GM19328 (cell line): ENCODE results near the gene LAMP1.
"Not testable (repeated sequence)": the region's sequence is repeated elsewhere in the genome, so short reads cannot be mapped to it uniquely, and the experiment has no call there.

Experiments
- ATAC-seq: cut with Tn5 transposase; IDR thresholded peaks from one replicate; pipeline ENCODE4 v1.9.1; 2021; ENCODE audit warnings: mild to moderate bottlenecking, moderate library complexity; ENCODE audit not compliant: unreplicated experiment

Gene LAMP1

DNA sequence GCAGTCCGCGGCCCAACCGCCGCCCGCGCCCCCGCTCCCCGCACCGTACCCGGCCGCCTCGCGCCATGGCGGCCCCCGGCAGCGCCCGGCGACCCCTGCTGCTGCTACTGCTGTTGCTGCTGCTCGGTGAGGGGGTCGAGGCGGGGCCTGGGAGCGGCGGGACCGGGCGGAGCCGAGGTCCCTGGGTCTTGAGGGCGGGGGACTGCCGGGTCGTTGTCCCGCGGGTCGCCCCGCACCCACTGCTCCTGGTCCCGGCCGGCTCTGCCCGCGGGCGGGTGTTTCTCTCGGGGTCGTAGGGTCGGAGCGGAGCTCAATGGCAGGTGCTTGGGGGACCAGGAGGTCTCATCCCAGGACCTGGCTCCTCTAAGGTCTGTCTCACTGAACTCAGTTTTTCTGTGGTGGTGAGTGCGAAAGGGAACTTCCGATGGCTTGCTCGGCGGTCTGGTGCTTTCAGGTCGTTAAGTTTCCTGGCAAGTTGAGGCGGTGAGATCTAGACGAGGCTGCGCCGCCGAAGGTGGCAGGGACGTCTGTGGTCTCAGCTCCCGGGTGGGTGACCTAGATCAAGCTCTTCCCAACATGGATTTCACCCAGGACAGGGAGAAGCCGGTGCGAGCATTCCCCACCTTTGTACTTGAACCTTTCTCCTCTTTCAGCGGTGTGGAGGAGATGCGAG is 467 bp downstream of the LAMP1 start:
- peak; percentile 35 for ATAC-seq

- ATAC-seq = no peak
Measured at GRCh38 chr13:113298043-113298945, 1.3 kb downstream of the LAMP1 start.

DNA sequence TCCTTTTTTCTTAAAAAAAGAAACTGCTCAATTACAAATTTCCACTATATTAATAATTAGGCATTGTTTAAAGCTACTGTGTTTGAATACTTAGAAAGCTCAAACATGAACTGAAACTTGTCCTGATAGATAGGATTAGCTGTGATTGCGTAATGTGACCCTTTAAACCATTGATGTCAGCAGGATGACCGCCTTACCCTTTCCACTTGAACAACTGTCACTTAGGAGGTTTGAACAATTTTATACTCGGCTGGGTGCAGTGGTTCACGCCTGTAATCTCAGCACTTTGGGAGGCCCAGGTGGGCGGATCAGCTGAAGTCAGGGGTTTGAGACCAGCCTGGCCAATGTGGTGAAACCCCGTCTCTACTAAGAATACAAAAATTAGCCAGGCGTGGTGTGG is 2.9 kb downstream of the LAMP1 start:
- no peak for ATAC-seq

GRCh38 chr13:113302986-113303385 is 5.9 kb downstream of the LAMP1 start:
- no peak for ATAC-seq

DNA sequence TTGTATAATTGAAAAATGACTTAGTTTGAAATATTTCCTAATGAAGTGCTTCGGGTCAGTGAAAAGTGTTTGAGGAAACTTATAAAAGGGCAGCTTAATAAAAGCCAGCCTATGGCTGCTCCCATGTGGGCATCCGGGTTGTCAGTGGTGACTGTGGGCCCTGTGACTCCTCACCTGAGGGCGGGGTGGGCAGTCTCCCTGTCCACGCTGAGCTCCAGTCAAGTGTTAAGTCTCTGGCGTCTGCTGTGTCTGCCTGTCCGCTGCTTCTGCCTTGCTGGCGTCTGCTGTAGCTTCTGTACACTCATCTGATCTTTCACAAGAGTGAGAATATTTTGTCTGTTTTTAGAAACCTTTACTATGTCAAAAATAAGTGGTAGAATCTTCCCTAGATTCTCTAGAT is 7.1 kb downstream of the LAMP1 start:
- no peak for ATAC-seq

GRCh38 chr13:113305208-113305607 is 8.2 kb downstream of the LAMP1 start:
- no peak for ATAC-seq

GRCh38 chr13:113307491-113307890 is 10.5 kb downstream of the LAMP1 start:
- no peak for ATAC-seq

GRCh38 chr13:113309473-113309872 is 12.4 kb downstream of the LAMP1 start:
- no peak for ATAC-seq

DNA sequence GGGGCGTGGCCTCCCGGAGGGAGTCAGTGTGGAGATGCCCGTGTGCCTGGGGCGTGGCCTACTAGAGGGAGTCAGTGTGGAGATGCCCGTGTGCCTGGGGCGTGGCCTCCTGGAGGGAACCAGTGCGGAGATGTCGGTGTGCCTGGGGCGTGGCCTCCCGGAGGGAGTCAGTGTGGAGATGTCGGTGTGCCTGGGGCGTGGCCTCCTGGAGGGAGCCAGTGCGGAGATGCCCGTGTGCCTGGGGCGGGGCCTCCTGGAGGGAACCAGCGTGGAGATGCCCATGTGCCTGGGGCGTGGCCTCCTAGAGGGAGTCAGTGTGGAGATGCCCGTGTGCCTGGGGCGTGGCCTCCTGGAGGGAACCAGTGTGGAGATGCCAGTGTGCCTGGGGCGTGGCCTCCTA is 17.1 kb downstream of the LAMP1 start:
- ATAC-seq = not testable (repeated sequence)

- not testable (repeated sequence) for ATAC-seq
Measured at GRCh38 chr13:113314895-113315470, 17.9 kb downstream of the LAMP1 start.

DNA sequence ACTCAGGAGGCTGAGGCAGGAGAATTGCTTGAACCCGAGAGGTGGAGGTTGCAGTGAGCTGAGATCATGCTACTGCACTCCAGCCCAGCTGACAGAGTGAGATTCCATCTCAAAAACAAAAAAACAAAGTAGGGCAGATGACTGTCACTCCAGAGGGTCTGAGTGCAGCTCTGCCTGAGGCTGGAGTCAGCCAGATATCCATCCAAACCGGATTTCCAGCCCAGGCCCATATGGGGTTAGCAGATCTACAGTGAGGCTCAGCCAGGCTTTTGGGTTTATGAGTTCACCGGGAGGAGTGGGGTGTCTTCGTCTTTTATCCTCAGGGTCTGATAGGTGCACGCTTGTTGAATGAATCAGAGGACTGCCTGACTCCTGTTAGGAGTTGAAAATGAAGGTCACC is 19.0 kb downstream of the LAMP1 start:
- ATAC-seq = no peak

DNA sequence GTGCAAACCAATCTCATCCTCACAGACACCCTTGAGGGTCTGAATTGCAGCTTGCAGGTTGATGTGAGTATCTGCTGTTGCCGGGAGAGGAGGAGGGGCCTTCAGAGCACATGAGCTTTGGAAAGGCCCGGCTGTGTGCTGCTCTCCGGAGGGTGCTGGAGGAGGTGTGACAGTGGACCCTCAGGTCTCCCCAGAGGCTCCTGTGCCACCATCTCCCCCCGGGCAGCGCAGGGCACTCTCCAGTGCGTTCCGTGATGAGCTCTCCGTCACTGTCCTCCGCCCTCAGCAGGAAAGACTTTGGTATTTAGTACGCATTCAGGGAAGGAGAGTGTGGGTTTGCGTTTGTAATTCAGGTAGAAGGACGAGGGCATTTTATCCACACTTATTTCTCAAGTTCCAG is 20.0 kb downstream of the LAMP1 start:
- ATAC-seq = no peak

DNA sequence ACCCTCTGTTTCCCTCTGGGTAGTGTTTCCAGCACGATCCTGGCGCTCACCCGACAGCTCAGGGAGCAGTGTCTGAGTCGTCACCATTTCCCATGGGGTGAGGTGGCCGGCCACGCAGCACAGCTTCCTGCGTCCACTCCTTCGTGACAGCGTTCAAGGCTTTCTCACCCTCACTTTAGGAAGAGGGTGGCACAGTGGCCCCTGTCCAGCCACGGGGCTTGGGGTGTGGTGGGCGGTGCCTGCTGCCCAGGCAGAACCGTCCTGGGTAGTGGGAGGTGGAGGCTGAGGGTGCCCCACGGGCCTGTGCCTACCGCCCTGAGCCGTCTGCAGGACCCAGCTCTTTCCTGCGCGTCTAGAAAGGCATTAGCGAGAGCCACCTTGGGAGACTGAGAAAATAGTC is 21.9 kb downstream of the LAMP1 start:
- ATAC-seq = no peak

DNA sequence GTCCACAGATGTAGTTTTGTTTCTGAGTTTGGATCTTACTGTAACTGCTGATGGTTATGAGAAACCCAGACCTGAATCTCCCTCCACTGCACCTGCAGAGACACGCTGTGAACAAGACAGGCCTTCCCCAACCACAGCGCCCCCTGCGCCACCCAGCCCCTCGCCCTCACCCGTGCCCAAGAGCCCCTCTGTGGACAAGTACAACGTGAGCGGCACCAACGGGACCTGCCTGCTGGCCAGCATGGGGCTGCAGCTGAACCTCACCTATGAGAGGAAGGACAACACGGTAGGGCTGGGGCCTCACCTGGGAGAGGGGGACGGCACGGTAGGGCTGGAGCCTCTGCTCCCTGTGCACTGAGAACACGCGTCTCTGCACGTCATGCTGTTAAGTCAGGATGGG is 22.3 kb downstream of the LAMP1 start:
- no peak for ATAC-seq

- no peak for ATAC-seq
Measured at GRCh38 chr13:113320226-113320875, 23.3 kb downstream of the LAMP1 start.

DNA sequence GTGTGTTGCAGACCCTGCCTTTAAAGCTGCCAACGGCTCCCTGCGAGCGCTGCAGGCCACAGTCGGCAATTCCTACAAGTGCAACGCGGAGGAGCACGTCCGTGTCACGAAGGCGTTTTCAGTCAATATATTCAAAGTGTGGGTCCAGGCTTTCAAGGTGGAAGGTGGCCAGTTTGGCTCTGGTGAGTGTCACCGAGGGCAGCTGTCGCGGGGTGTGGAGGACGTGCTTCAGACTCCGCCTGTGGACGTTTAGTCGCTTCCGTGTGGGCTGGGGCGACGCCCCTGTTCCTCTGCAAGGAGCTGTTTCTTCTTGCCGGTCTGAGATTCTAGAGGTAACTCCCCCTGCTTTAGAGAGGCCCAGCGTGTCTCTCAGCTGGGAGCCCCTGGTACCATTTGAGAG is 24.5 kb downstream of the LAMP1 start:
- no peak for ATAC-seq

DNA sequence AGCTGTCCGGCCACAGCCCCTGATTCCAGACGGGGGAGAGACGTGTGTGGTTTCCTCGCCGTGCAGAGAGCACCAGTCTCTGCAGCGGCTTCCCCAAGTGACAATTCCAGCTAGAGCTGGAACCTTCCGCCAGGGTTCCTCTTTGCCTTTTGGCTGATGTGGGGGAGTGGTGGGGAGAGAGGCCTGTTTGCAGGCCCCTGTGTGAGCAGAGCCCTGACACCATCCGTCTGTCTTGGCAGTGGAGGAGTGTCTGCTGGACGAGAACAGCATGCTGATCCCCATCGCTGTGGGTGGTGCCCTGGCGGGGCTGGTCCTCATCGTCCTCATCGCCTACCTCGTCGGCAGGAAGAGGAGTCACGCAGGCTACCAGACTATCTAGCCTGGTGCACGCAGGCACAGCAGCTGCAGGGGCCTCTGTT is 25.0 kb downstream of the LAMP1 start:
- ATAC-seq = no peak

GRCh38 chr13:113322890-113323651 is 26.0 kb downstream of the LAMP1 start:
- ATAC-seq = no peak

DNA sequence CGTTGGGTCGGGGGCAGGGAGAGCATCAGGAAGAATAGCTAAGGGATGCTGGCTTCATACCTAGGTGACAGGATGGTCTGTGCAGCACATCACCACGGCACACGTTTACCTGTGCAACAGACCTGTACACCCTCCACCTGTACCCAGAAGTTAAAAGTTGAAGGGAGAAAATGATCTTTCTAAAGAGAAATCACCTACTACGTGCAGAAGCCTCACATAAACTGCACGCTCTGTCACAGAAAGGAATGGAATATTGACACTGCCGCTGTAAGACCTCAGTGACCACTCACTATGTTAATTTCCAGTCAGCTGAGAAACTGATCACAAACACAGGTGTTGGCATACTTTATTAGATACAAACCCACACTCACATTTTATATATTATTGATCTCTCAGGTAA is 26.8 kb downstream of the LAMP1 start:
- no peak for ATAC-seq

DNA sequence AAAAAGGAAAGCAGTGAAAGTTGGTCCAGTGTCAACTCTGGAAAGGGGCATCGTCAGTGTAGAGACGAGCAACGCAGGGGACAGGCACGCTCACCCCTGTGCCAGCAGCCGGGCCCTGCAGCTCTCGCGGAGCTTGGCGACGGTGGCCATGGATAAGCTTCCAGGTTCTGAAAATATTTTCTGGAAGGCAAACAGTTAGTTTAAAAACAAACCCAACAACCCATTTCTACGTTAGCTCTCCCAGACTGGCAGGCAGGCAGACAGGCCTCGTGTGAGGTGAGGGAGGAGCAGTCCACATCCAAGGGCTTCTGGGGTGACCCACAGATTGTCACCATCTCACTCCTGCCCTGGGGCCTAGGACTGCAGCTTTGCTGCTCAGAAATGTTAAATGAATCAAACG is 27.4 kb downstream of the LAMP1 start:
- ATAC-seq = no peak

GRCh38 chr13:113325779-113326178 is 28.7 kb downstream of the LAMP1 start:
- no peak for ATAC-seq
